ENCODE measurements around the gene SPTBN1.
"Not testable (repeated sequence)": the region's sequence is repeated elsewhere in the genome, so short reads cannot be mapped to it uniquely, and the experiment has no call there.

SPTBN1 gene

GRCh38 chr2:54468673-54469072 lies 12.5 kb downstream of the SPTBN1 start:
- FAIRE-seq, result no peak

GRCh38 chr2:54469484-54470053 lies 13.4 kb downstream of the SPTBN1 start:
- peak; percentile 63 for FAIRE-seq
- DNase-seq (ENCODE audit: low spot score), result no peak

More at GRCh38 chr2:54468673-54469072, 12.5 kb downstream of the SPTBN1 start:
- no peak for DNase-seq (ENCODE audit: low spot score)

GRCh38 chr2:54470266-54470938 lies 14.3 kb downstream of the SPTBN1 start:
- FAIRE-seq (no peak), DNase-seq (ENCODE audit: low spot score) (peak; percentile 44)

DNA sequence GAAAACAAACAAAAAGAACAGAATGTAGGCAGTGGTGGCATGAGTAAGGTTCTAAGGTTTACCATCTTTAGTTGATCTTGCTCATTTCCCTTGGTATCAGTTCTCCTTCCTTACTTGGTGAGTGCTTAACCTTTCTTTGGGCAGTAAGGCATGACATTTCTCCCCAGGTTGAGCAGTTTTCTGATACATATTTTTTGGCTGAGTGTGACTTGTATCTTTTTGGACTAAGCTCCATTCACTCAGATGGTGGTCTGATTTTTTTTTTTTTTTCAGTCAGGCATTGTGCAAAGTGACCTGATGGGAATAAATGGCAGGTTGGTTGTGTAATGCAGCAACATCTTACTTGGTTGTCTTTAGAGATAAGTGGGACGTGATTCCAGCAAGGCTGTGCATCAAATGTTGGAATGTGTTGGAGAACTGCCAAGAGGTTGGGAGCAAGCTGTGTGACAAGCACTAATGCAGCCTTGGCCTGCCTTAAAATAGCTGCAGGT lies 15.1 kb downstream of the SPTBN1 start:
- FAIRE-seq, result peak; percentile 58
- peak; percentile 69 for DNase-seq (ENCODE audit: low spot score)

DNA sequence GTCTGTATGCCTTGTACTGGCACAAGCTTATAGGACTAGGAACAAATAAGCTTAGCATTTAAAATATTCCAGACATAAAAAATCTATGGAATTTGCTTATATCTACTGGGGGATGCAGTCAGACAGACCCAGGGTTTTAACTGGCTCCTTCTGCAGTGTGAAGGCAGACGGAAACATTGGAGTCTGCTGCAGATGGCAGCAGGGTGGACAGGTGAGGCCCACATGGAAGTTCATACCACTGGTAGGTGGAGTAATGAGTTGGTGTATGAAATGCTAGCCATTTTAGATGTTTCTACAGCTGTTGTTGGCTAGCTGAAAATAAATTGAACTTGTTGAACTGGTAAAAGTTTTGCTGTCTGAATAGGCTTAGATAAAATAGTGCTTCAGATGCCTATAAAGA lies 17.7 kb downstream of the SPTBN1 start:
- no peak for FAIRE-seq

GRCh38 chr2:54475285-54475684 lies 19.2 kb downstream of the SPTBN1 start:
- FAIRE-seq, result no peak
- DNase-seq (ENCODE audit: low spot score), result no peak

More for the DNA sequence above, 17.7 kb downstream of the SPTBN1 start:
- DNase-seq (ENCODE audit: low spot score), result no peak

- DNase-seq (ENCODE audit: low spot score) (no peak), FAIRE-seq (no peak)
These were observed 19.8 kb downstream of the SPTBN1 start for GRCh38 chr2:54475919-54476318.

- DNase-seq (ENCODE audit: low spot score) (no peak), FAIRE-seq (no peak)
These were observed 20.7 kb downstream of the SPTBN1 start for GRCh38 chr2:54476852-54477251.

DNA sequence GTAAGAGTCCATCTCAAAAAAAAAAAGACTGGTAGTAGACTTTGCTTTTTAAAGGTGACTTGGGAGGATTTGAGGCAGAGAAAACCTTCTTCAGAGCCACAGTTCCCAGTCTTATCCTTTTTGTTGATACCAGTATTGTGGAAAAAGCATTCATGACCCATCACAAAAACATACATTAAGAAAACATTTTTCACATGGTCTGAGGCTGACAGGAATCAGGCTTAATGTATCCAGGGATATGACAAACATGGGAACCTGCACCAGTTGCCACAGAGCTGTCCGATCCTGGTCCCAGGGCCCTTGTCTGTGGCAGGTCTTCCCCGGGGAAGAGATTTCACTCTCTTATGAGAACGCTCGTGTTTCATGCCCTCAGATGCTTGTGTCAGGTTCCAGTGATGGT lies 21.8 kb downstream of the SPTBN1 start:
- DNase-seq (ENCODE audit: low spot score) (no peak), FAIRE-seq (no peak)

DNA sequence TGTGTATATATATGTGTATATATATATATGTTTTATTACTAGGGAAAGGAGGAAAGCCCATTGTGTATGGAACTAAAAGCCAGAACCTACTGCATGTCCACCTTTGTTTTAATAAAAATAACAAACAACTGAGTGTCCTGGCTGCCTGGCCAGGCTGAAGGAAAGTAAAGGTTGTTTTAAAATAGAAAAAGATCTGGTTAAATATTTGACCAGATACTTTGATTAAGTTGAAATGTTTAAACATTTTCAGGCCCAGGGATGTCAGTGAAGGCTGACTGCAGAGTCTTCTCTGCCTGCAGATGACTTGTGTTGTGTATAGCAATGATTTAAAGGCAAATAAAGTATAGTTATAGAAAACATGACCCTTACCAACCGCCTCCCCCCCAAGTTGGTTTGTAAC lies 22.8 kb downstream of the SPTBN1 start:
- FAIRE-seq (no peak), DNase-seq (ENCODE audit: low spot score) (no peak)

DNA sequence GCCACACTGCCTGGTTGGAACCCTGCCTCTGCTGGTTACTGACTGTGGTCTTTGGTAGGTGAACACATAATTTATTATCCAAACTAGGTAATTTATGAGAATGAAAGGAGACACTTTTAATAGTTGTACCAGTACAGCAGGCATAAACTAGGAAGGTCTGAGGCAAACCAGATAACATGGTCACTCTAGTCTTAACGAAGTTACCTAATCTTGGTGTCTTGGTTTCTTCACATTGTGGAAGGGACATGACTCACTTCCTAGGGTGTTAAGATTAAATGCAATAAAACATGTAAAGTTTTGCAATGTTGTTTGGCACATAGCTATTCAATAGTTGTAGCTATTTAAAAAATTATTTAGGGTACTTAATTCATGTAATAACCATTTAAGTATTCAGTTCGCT lies 23.3 kb downstream of the SPTBN1 start:
- DNase-seq (ENCODE audit: low spot score), result no peak
- no peak for FAIRE-seq

- FAIRE-seq (no peak), DNase-seq (ENCODE audit: low spot score) (no peak)
These were observed 23.9 kb downstream of the SPTBN1 start for GRCh38 chr2:54480025-54480424.

DNA sequence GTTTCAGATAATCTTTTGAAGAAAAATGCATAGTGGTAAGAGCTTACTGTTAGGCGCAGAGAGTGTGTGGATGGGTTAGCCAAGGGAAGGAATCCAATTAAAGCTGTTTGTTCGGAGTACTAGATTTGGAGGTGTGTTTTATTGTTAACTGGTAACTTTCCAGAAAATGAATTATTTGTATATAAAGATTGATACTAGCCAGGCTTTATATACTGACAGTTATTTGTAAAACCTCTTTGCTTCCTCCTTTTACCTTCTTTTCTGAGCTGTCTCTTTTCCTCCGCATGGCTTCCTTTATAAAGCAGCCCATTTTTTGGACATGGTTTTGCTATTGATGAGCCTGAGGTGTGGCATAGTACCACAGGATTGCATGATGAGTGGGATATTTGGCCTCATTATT lies 25.6 kb downstream of the SPTBN1 start:
- FAIRE-seq (no peak), DNase-seq (ENCODE audit: low spot score) (no peak)

- peak; percentile 70 for DNase-seq (ENCODE audit: low spot score)
- no peak for FAIRE-seq
These were observed 26.6 kb downstream of the SPTBN1 start for GRCh38 chr2:54482715-54483114.

DNA sequence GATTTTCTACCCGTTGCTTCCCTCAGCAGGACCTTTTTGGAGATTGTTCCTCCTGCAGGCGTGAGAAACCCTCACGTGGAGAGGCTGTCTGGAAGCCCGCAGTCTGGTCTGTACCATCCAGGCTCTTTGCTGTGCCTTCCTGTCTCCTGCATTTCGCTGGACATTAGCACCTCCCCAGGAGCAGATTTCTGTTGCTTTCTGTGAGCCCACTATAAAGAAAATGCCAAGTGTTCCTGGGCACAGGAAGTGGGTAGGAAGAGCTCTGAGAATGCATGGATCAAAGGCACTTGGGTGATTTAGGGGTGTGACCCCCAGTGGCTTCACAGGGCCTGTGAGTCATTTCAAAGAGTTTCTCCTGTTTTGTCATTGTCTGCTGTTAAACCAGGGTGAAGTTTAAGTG lies 27.3 kb downstream of the SPTBN1 start:
- FAIRE-seq (peak; percentile 5), DNase-seq (ENCODE audit: low spot score) (peak; percentile 86)

DNA sequence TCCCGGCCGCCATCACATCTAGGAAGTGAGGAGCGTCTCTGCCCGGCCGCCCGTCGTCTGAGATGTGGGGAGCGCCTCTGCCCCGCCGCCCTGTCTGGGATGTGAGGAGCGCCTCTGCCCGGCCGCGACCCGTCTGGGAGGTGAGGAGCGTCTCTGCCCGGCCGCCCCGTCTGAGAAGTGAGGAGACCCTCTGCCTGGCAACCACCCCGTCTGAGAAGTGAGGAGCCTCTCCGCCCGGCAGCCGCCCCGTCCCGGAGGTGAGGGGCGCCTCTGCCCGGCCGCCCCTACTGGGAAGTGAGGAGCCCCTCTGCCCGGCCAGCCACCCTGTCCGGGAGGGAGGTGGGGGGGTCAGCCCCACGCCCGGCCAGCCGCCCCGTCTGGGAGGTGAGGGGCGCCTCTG lies 29.6 kb downstream of the SPTBN1 start:
- not testable (repeated sequence) for FAIRE-seq; DNase-seq (ENCODE audit: low spot score)

DNA sequence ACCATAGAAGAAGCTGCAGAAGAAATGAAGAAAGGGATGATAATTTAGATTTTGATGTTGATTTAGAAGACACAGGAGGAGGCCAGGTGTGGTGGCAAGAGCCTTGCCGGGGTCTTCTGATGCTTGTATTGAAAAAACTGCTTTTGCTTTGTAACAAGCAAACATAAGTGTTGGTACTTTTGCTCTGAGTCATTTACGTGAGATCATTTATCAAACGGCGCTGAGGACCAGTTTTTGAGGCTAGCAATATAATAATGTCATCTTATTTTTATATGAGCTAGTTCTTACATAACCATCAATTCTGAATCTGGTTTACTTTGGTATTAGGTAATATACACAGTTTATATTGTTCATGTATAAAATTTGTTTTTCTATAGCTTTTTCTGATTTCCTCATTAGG lies 30.6 kb downstream of the SPTBN1 start:
- DNase-seq (ENCODE audit: low spot score) (no peak), FAIRE-seq (no peak)

DNA sequence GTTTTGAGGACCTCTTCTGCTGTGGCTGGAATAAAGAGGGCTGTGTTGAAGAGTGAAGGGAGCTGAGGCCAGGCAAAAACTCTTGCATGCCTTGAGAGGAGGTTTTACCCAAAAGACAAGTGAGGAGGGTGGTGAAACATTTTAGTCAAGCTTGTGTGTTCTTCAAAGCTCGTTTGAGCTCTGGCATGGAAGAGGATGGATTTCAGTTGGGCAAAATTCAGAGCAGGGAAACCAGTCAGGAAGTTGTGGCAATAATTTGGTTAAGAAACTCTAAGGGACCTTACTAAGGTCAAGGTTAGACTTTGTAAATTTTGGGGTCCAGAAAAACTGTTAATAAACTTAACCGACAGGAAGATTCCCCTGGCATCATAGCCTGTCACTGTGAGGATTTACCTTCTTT lies 34.7 kb downstream of the SPTBN1 start:
- DNase-seq (ENCODE audit: low spot score), result no peak
- no peak for FAIRE-seq

DNA sequence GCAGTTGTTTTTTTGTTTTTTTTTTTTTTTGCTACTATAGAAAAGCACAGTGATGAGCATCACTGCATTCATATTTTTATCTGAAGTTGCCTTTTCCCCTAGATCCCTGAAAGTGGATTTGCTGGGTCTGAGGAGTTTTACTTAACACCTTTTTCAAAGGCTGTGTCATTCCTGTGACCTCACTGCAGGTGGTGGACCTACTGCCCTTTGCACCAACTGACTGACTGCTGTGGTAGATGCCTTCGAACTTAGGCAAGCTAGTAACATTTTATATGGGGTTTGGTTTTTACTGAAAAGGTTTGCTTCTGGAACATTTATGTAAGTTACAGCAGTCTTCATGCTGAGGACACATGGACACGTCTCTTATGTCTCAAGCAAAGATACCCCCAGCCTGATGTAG lies 36.2 kb downstream of the SPTBN1 start:
- DNase-seq (ENCODE audit: low spot score) (no peak), FAIRE-seq (no peak)

GRCh38 chr2:54494087-54494486 lies 38.0 kb downstream of the SPTBN1 start:
- DNase-seq (ENCODE audit: low spot score), result no peak
- no peak for FAIRE-seq

DNA sequence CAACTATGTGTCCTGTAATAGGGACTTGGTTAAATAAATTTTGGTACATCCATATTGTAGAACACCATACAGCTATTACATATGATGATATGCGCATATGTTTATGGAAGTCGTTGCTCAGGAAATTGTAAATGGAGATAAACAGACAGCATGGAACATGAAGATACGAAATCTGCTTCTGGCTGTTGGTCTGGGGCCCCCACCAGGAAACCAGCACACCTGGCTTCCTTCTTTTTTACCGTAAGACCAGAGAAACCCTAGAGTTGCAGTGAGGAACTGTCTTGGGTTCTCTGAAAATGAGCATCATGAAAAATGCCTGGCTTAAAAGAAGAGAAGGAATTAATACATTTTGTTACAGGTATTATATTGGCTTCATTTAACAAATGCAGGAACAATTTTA lies 40.8 kb downstream of the SPTBN1 start:
- no peak for DNase-seq (ENCODE audit: low spot score)
- FAIRE-seq, result no peak

DNA sequence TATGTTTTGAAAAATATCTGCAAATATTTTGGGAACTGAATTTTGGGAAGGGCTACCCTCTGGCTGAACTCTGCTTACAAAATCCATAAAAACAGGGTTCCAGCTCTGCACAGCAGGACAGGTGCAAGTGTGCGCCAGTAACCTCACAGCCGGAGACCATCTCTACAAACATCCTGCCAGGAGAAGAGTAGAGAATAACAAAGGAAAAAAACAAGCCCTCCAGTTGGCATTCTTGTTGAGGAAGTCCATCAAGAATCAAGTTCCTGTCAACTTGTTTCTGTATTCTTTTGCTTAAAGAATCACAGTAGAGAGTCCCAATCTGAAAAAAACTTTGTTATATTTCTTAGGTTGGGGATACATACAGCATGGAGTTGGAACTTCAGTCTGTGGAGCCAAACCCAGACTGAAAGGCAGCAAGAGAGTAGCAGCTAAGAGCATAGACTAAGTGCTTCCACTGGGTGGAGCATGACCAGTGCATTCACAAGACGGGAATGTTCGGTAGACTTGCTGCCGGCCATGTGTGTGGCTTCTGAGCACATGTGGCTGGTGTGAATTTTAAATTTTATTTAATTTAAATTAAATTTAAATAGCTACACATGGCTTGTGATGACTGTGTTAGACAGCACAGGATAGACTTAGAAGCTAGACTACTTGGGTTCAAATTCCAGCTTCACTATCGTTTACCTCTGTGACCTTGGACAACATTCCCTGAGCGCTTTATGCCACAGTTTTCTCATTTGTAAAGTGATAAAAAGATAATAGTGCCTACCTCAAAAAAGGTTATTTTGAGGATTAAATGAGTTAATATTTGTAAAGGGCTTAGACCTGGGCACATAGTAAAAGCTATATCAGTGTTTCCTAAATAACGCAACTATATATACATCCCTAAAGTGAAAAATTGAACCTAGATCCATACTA lies 41.9 kb downstream of the SPTBN1 start:
- peak; percentile 18 for DNase-seq (ENCODE audit: low spot score)
- no peak for FAIRE-seq
